BE2C (cell line): ENCODE results near the gene ABCA12.

ENCODE experiments used
- DNase-seq: peaks from one replicate; pipeline ENCODE4 v3.0.0-alpha.2; 2020
- H3K27me3 ChIP-seq: fragments of 250-450 bp; sonication (Bioruptor Pico); 2 replicates; pipeline ENCODE4 v1.5.1; 2020; ENCODE audit warnings: mild to moderate bottlenecking
- H3K36me3 ChIP-seq: fragments of 250-450 bp; sonication (Bioruptor Pico); 2 replicates; pipeline ENCODE4 v1.5.1; 2020; ENCODE audit warnings: mild to moderate bottlenecking
- H3K4me1 ChIP-seq: fragments of 250-450 bp; sonication (Bioruptor Pico); 2 replicates; pipeline ENCODE4 v1.5.1; 2020
- H3K4me3 ChIP-seq: 2 replicates; pipeline ENCODE4 v1.5.1; 2011; ENCODE audit warnings: low read depth, low read length
- H3K9me3 ChIP-seq: fragments of 250-450 bp; sonication (Bioruptor Pico); 2 replicates; pipeline ENCODE4 v1.5.1; 2020
- CTCF ChIP-seq: IDR thresholded peaks from 2 replicates; pipeline ENCODE4 v1.5.1; 2012; ENCODE audit warnings: mild to moderate bottlenecking, low read depth, low read length

Gene ABCA12

GRCh38 chr2:215080545-215080944 is 57.9 kb downstream of the ABCA12 start:
- H3K4me1 ChIP-seq: peaks cover 8% of the 10 kb centered on the region

GRCh38 chr2:215071676-215072075 is 66.8 kb downstream of the ABCA12 start:
- Histone ChIP-seq H3K27me3 (no peaks in the 10 kb centered on the region), H3K4me1 (no peaks in the 10 kb centered on the region), H3K9me3 (no peaks in the 10 kb centered on the region), H3K4me3 (no peak overlapping the region), H3K36me3 (no peaks in the 10 kb centered on the region)
- TF ChIP-seq CTCF: no peak
- DNase-seq: no peak

More at GRCh38 chr2:215080545-215080944, 57.9 kb downstream of the ABCA12 start:
- no peaks in the 10 kb centered on the region for H3K9me3 ChIP-seq
- no peaks in the 10 kb centered on the region for H3K36me3 ChIP-seq
- TF ChIP-seq CTCF: no peak
- no peaks in the 10 kb centered on the region for H3K27me3 ChIP-seq
- H3K4me3 ChIP-seq: no peak overlapping the region
- no peak for DNase-seq

GRCh38 chr2:215068399-215068798 is 70.0 kb downstream of the ABCA12 start:
- DNase-seq: no peak
- no peak overlapping the region for H3K4me3 ChIP-seq
- H3K27me3 ChIP-seq: no peaks in the 10 kb centered on the region
- no peak for TF ChIP-seq CTCF
- no peaks in the 10 kb centered on the region for H3K36me3 ChIP-seq
- no peaks in the 10 kb centered on the region for H3K9me3 ChIP-seq
- H3K4me1 ChIP-seq: peaks cover 9% of the 10 kb centered on the region

- H3K4me1 ChIP-seq: peaks cover 20% of the 10 kb centered on the region
- H3K9me3 ChIP-seq: no peaks in the 10 kb centered on the region
- TF ChIP-seq CTCF: no peak
- H3K36me3 ChIP-seq: no peaks in the 10 kb centered on the region
- no peaks in the 10 kb centered on the region for H3K27me3 ChIP-seq
- no peak overlapping the region for H3K4me3 ChIP-seq
- DNase-seq: no peak
Measured at GRCh38 chr2:215066124-215066523, 72.3 kb downstream of the ABCA12 start.

- peaks cover 30% of the 10 kb centered on the region for H3K4me1 ChIP-seq
- no peaks in the 10 kb centered on the region for H3K27me3 ChIP-seq
- TF ChIP-seq CTCF: no peak
- H3K36me3 ChIP-seq: no peaks in the 10 kb centered on the region
- no peak for DNase-seq
- H3K9me3 ChIP-seq: no peaks in the 10 kb centered on the region
- no peak overlapping the region for H3K4me3 ChIP-seq
Measured at GRCh38 chr2:215063526-215063925, 74.9 kb downstream of the ABCA12 start.

- H3K4me3 ChIP-seq: peak overlapping the region; percentile 17
- TF ChIP-seq CTCF: no peak
- no peaks in the 10 kb centered on the region for H3K36me3 ChIP-seq
- no peaks in the 10 kb centered on the region for H3K27me3 ChIP-seq
- peaks cover 37% of the 10 kb centered on the region for H3K4me1 ChIP-seq
- peak; percentile 84 for DNase-seq
- no peaks in the 10 kb centered on the region for H3K9me3 ChIP-seq
Measured at GRCh38 chr2:215060861-215061536, 77.4 kb downstream of the ABCA12 start.
